Esophagus squamous epithelium (tissue), 5 donors: ENCODE measurements around the gene UBE2Q1. TPM values are rescaled to one million over a fixed set of nuclear protein-coding genes. Genes with fewer than 3 reads are reported as not detected.

Source experiments
- DNase-seq: peaks from one replicate; lab custom pipeline; 2025; lab: John Stamatoyannopoulos, UW
- H3K27ac ChIP-seq, 4 donors: fragments of 200-600 bp; sonication (generic); one replicate each; pipeline ENCODE4 v1.5.1; 2016 to 2019; ENCODE audit warnings: mild to moderate bottlenecking in 1 of 4
- H3K27me3 ChIP-seq, 4 donors: fragments of 200-600 bp; sonication (generic); 1 replicate in 3 of 4; 2 replicates in 1 of 4; pipeline versions ENCODE4 v1.5.1 to v1.6.0; 2017 to 2021; ENCODE audit warnings: antibody characterized with exemption in 1 of 4
- H3K36me3 ChIP-seq, 3 donors: fragments of 200-600 bp; sonication (generic); one replicate each; pipeline ENCODE4 v1.5.1; 2016 to 2019
- H3K4me1 ChIP-seq, 3 donors: fragments of 200-600 bp; sonication (generic); one replicate each; pipeline ENCODE4 v1.5.1; 2017 to 2019
- H3K4me3 ChIP-seq, 4 donors: fragments of 200-600 bp; sonication (generic); 1 replicate in 3 of 4; 2 replicates in 1 of 4; pipeline ENCODE4 v1.5.1; 2016 to 2019; ENCODE audit warnings: mild to moderate bottlenecking in 2 of 4, moderate library complexity in 1 of 4
- H3K9me3 ChIP-seq, 3 donors: fragments of 200-600 bp; sonication (generic); one replicate each; pipeline ENCODE4 v1.5.1; 2016 to 2019
- CTCF ChIP-seq, 6 experiments: fragments of 450-650 bp in 4 of 6; fragments of 200-600 bp in 2 of 6; sonication (generic) in 2 of 6; IDR thresholded peaks; one replicate each; pipeline ENCODE4 v1.5.1; 2016 to 2019; ENCODE audit warnings: antibody characterized with exemption in 6 of 6, mild to moderate bottlenecking in 4 of 6, moderate library complexity in 4 of 6
- POLR2A ChIP-seq, 4 donors: fragments of 450-650 bp; IDR thresholded peaks; one replicate each; pipeline ENCODE4 v1.6.1; 2017; ENCODE audit warnings: antibody characterized with exemption in 4 of 4, mild to moderate bottlenecking in 4 of 4, moderate library complexity in 3 of 4
- WGBS, 2 donors: methylation state at CpG; one replicate each; pipeline ENCODE4 v1.1.5; 2018; 5-methylcytosine and 5-hydroxymethylcytosine counted together
- intact Hi-C: fragments of 100-400 bp; cut with DNase I; formaldehyde crosslinking; loops from one replicate; pipeline ENCODE4 v1.15.0; 2022
- total RNA-seq, 4 donors: library from RNA; depleted of rRNA; stranded (reverse); fragments of >200 nt; gene quantifications; one replicate each; pipeline ENCODE4 v1.1.0, GENCODE V29; 2016
- donor health status: DM: yes; HTN: yes; CAD: no.

Gene UBE2Q1
- total RNA-seq, 4 donors from 2014 or later = 17.8 to 27.9 (median 24.3) TPM

GRCh38 chr1:154593390-154593789 lies 34.9 kb upstream of the UBE2Q1 start:
- Histone ChIP-seq H3K4me1 (no peaks in the 10 kb centered on the region), H3K27me3 (no peaks in the 10 kb centered on the region), H3K27ac (no peak overlapping the region), H3K9me3 (no peaks in the 10 kb centered on the region), H3K36me3 (peaks cover 33 to 100% (median 55%) of the 10 kb centered on the region in 3 donors), H3K4me3 (no peak overlapping the region)
- DNase-seq = no peak
- intact Hi-C loops = no loop called here
- TF ChIP-seq POLR2A (IDR thresholded peaks at IDR 0.05) (no peak), CTCF (IDR thresholded peaks at IDR 0.05) (no peak)

DNA sequence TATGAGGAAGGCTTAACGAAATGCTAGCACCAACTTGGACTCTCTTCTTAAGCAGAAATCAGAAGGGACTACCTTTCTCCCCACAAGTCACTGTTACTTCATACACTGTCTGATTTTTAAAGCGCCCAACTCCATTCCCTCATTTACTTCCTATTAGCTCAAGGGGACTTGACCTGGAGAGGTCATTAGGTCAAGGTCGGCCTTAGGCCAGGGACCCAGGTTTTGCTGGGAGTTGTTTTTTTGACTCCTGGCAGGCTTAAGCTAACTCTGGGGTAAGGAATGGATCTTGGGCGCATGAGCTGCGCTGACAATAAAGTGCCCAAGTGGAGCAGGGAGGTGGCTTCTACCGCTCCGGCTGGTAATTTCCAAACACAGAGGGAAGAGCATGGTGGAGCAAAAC lies 32.7 kb upstream of the UBE2Q1 start:
- Histone ChIP-seq H3K36me3 (peaks cover 44 to 100% (median 55%) of the 10 kb centered on the region in 3 donors), H3K27me3 (no peaks in the 10 kb centered on the region), H3K4me1 (no peaks in the 10 kb centered on the region), H3K27ac (no peak overlapping the region), H3K9me3 (no peaks in the 10 kb centered on the region), H3K4me3 (no peak overlapping the region)
- TF ChIP-seq CTCF (IDR thresholded peaks at IDR 0.05) (no peak), POLR2A (IDR thresholded peaks at IDR 0.05) (no peak)
- intact Hi-C loops = no loop called here
- no peak for DNase-seq
- 93 to 94% methylated on average over 5 to 6 of the region's 7 CpGs for WGBS, 2 donors

DNA sequence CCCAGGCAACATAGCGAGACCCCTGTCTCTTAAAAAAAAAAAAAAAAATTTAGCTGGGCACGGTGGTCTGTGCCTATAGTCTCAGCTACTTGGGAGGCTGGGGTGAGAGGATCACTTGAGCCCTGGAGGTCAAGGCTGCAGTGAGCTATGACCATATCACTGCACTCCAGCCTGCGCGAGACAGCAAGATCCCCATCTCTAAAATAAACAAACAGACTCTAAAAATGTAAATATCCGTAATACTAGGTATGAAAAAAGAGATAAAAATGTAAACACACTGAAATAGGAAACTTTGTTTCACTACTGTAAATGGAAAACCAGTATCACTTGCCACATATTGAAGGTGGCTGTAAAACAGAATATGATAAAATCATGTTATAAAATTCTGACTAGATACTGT lies 32.3 kb upstream of the UBE2Q1 start:
- WGBS, 2 donors = 81 to 82% methylated on average over 5 of the region's 5 CpGs
- intact Hi-C loops = no loop called here
- Histone ChIP-seq H3K9me3 (no peaks in the 10 kb centered on the region), H3K27me3 (no peaks in the 10 kb centered on the region), H3K27ac (no peak overlapping the region), H3K36me3 (peaks cover 48 to 100% (median 57%) of the 10 kb centered on the region in 3 donors), H3K4me1 (no peaks in the 10 kb centered on the region), H3K4me3 (no peak overlapping the region)
- DNase-seq = no peak
- TF ChIP-seq POLR2A (IDR thresholded peaks at IDR 0.05) = no peak
- no peak for TF ChIP-seq CTCF (IDR thresholded peaks at IDR 0.05)

DNA sequence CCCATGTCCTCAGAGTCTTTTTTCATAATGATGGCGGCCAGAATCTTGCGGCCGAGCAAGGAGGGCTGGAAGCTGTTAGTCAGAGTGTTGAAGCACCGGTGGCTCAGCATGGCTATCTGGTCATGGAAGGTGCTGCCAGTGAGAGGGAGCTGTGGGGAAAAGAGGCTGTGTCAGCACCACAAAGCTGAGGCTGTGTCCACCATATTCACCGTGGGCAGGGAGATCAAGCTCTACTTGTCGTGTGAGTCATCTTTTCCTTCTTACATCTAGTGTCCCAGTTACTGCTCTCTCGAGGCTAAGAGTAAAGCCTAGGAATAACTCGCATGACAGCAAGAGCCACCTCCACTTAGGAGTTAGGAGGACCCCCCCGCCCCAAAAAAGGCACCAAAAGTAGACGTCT lies 31.3 kb upstream of the UBE2Q1 start:
- Histone ChIP-seq H3K36me3 (peaks cover 56 to 100% (median 59%) of the 10 kb centered on the region in 3 donors), H3K4me3 (no peak overlapping the region), H3K9me3 (no peaks in the 10 kb centered on the region), H3K27ac (no peak overlapping the region), H3K4me1 (no peaks in the 10 kb centered on the region), H3K27me3 (no peaks in the 10 kb centered on the region)
- 50 to 85% methylated on average over 2 to 7 of the region's 10 CpGs for WGBS, 2 donors
- intact Hi-C loops = no loop called here
- no peak for DNase-seq
- no peak for TF ChIP-seq CTCF (IDR thresholded peaks at IDR 0.05)
- no peak for TF ChIP-seq POLR2A (IDR thresholded peaks at IDR 0.05)

DNA sequence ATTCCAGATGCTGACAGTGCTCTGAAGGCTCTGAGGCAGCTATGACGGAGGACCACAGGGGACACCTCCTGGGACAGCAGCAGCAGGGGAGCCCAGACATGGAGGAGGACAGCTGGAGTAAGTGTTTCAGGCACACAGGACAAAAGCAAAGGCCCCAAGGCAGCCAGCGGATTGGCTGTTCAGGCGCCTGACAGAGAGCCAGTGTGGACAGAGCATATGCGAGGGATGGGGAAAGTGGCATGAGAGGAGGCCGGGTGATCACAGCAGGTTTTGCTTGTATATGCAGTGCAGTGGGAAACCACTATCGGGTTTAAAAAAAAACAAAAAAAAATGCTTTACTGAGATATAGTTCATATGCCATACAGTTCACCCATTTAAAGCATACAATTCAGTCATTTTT lies 28.2 kb upstream of the UBE2Q1 start:
- no peak for TF ChIP-seq POLR2A (IDR thresholded peaks at IDR 0.05)
- no peak for TF ChIP-seq CTCF (IDR thresholded peaks at IDR 0.05)
- no peak overlapping the region for H3K4me3 ChIP-seq
- H3K4me1 ChIP-seq = peaks cover 0 to 7% (median 0%) of the 10 kb centered on the region in 3 donors
- intact Hi-C loops = no loop called here
- WGBS, 2 donors = 82 to 92% methylated on average over 6 of the region's 6 CpGs
- no peaks in the 10 kb centered on the region for H3K27me3 ChIP-seq
- DNase-seq = no peak
- H3K9me3 ChIP-seq = no peaks in the 10 kb centered on the region
- no peak overlapping the region for H3K27ac ChIP-seq
- peaks cover 78 to 100% (median 86%) of the 10 kb centered on the region in 3 donors for H3K36me3 ChIP-seq
